GM18517 (cell line): ENCODE data around the gene EMP3.
"Not testable (repeated sequence)": the region's sequence is repeated elsewhere in the genome, so short reads cannot be mapped to it uniquely, and the experiment has no call there.

Source experiments
- ATAC-seq: cut with Tn5 transposase; IDR thresholded peaks from one replicate; pipeline ENCODE4 v1.9.1; 2021; ENCODE audit warnings: mild to moderate bottlenecking, moderate library complexity; ENCODE audit not compliant: unreplicated experiment

EMP3 gene

DNA sequence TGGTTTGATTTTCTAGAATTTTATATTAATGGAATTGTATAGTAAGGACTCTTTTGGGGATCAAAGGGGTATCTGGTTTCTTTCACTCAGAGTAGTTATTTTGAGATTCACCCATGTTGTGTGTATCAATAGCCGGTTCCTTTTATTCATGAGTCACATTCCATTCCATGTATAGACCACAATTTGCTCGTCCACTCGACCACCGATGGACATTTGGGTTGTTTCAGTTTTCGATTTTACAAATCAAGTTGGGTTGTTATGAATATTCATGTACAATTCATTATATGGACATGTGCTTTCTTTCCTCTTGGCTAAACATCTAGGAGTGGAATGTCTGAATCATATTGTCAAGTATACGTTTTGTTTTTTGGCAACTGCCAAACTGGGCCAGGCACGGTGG, 9.6 kb upstream of the EMP3 start:
- no peak for ATAC-seq

DNA sequence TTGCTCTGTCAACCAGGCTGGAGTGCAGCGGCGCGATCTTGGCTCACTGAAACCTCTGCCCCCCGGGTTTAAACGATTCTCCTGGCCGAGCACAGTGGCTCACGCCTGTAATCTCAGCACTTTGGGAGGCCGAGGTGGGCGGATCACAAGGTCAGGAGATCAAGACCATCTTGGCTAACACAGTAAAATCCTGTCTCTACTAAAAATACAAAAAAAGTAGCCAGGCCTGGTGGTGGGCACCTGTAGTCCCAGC, 7.7 kb upstream of the EMP3 start:
- not testable (repeated sequence) for ATAC-seq

- ATAC-seq = no peak
Observed at GRCh38 chr19:48318286-48318987, 6.9 kb upstream of the EMP3 start.

- no peak for ATAC-seq
Observed at GRCh38 chr19:48319647-48320541, 5.5 kb upstream of the EMP3 start.

- peak; percentile 35 for ATAC-seq
Observed at GRCh38 chr19:48321372-48321621, 4.1 kb upstream of the EMP3 start.

- ATAC-seq = peak; percentile 72
Observed at GRCh38 chr19:48321622-48322591, 3.4 kb upstream of the EMP3 start.

GRCh38 chr19:48329167-48329891, 4.0 kb downstream of the EMP3 start:
- ATAC-seq = no peak

DNA sequence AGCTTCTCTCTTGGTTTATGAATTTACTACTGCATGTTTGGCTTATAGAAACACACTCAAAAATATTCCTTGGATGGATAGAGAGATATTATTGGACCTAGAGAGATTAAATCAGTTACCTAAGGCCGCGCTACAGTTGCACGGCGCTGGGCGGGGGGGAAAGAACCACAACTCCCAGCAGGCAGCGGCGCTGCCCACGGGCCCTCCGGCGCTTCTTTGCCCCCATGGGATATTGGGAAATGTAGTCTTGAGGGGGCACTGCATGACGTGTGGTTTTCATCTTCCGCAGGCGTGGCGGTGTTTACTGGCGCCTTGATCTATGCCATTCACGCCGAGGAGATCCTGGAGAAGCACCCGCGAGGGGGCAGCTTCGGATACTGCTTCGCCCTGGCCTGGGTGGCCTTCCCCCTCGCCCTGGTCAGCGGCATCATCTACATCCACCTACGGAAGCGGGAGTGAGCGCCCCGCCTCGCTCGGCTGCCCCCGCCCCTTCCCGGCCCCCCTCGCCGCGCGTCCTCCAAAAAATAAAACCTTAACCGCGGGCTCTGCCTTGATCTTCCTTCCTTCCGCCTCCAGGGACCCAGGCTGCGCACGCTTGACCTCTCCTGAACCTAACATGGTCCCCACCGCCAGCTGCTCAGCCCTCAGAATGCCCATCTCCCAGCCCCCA, 4.8 kb downstream of the EMP3 start:
- no peak for ATAC-seq

DNA sequence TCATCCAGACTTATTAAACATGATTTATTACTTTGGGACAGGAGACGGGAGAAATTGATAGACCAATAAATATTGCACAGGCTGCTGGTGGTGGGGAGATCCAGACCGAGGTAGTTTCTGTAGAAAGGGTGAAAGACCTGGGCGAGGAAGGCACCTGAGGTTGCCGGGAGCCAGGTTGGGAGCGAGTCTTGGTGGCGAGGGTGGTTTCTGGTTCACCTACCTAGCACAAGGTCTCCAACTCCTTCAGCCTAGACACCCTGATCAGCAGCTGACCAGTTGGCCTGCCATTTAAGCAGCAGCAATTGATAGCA, 7.0 kb downstream of the EMP3 start:
- ATAC-seq = no peak

DNA sequence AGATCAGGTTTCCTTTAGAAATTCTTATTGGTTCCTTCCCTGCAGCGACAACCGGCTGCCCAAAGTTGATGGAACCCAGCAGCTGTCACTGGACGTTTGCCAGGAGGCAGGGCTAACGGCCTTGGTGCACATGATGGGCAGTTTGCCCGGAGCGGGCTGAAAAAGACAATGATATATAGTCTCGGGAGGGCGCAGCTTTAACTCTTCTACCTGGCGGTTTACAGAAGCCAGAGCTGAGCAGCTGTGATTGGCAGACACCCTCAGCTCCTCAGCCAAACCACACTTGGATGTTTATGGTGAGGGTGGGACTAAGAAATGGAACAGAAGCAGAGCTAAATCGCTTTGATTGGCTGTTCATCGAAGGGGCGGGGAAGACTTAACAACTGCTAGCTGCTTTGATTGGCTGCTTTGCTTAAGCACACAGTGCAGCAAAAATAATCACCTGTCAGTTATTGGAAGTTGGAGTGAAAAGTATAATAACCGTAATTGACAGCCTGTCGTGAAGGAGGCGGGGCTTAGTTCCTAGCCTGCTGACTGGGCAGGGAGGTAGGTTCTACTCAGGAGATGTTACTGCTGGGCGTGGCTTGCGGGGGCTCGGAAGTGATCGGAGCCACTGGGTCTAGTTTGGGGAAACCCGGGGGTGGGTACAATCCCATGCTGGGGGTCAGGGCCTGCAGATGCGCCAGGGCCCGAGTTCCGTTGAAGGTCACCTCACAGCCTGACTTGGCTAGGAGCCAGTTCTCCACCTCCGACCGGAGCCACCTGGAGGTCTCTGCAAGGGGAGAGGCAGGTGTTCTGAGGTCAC, 7.5 kb downstream of the EMP3 start:
- ATAC-seq = peak; percentile 78

- ATAC-seq = peak; percentile 37
Observed at GRCh38 chr19:48333467-48334384, 8.4 kb downstream of the EMP3 start.

- no peak for ATAC-seq
Observed at GRCh38 chr19:48338253-48338755, 13.0 kb downstream of the EMP3 start.

- no peak for ATAC-seq
Observed at GRCh38 chr19:48338802-48339503, 13.6 kb downstream of the EMP3 start.

DNA sequence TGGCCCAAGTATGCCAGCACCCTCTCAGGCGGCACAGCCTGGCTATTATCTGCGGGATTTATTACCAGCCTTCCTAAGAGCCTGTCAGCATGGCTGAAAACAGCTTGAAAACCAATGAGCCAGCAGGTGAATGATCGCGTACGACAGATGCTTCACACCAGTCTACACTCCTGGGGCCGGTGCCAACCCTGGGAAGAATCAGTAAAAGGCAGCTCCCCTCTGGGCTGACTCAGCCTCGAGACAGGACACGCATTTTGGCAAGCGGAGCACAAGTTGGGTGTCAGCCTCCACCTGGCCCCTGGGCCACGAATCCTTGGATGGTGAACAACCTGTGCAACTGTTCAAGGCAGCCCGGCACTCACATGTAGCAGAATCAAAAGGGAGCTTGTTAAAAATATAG, 15.6 kb downstream of the EMP3 start:
- no peak for ATAC-seq

DNA sequence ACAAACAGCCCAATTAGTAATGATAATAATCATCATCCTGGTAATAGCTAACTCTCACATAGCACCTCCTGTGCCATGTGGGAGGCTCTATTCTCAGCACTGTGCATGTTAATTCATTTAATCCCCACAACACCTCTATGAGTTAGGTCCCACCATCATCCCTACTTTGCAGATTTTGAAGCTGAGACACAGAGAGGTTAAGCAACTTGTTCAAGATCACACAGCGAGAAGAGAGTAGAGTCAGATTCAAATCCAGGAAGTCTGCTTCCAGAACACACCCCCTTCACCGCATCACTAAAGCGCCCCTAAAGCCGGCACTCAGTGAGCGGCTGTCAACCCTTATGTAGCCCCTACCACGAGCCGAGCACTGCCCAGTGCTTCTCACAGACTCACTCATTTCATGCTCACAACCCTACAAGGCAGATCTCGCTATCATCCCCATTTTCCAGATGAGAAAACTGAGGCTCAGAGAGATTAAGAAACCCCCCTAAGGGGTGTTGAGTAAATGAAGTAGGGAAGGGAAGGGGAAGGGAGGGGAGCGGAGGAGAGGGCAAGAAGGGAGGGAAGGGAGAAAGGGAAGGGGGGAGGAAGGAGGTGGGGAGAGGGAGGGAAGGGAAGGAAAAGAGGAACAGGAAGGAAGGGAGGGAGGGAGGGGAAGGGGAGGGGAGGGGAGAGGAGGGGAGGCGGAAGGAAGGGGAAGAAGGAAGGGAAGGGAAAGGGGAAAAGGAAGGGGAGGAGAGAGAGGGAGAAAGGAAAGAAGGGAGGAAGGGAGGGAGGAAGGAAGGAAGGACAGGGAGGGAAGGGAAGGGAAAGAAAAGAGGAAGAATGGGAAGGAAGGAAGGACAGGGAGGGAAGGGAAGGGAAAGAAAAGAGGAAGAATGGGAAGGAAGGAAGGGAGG, 16.4 kb downstream of the EMP3 start:
- ATAC-seq = no peak

DNA sequence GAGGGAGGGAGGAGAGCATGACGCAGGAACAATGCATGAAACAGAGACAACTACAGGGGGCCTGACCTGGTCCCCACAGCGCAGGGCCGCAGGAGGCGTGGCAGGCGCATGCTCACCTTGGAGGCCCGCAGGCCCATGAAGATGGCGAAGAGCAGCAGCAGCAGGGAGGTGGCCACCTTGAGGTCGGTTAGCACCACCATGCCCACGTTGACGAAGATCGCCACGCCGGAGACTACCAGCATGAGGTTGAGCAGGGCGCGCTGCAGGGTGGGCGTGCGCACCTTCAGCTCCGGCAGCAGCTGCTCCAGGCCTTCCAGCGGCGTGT, 17.0 kb downstream of the EMP3 start:
- ATAC-seq = no peak
